Measurements from ENCODE around the gene RNF182.

GRCh38 chr6:14020551-14020950, 95.8 kb downstream of the RNF182 start:
- TF ChIP-seq POLR2A (IDR thresholded peaks at IDR 0.05; ENCODE audit: low read depth) (no peak), CTCF (IDR thresholded peaks at IDR 0.05) (no peak), POLR2AphosphoS5 (IDR thresholded peaks at IDR 0.05) (no peak), EP300 (IDR thresholded peaks at IDR 0.05) (no peak)

Measured in esophagus muscularis mucosa (tissue), 4 donors.